ENCODE measurements around the gene CHST9. TPM values are rescaled to one million over a fixed set of nuclear protein-coding genes. Genes with fewer than 3 reads are reported as not detected.

The CHST9 gene
- total and polyA plus RNA-seq, 2 of the 4 experiments (the other 2 are of a cell fraction), result not detected

DNA sequence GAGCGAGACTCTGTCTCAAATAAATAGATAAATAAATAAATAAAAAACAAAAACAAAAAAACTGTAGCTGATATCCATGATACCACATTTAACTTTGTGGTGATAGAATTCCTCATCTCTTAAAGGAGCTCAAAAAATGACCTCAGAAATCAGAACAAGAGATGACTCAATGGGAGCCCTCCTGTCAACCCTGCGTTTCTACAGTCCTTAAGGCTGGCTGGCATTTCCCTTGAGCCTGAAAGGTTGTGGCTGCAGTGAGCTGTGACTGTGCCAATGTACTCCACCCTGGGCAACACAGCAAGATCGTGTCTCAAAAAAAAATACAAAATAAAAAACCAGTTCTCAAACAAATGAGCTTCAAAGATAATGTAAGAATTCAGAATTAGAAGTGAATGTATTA lies 40.4 kb downstream of the CHST9 start:
- no peaks in the 10 kb centered on the region for H3K36me3 ChIP-seq (ENCODE audit: control insufficient read depth, insufficient read depth, low read length)
- no peak overlapping the region for H4K91ac ChIP-seq (ENCODE audit: insufficient read depth, low read depth, low read length)
- CTCF ChIA-PET, result no interaction called here
- no peak overlapping the region for H3K18ac ChIP-seq (ENCODE audit: low read depth, low read length)
- no peaks in the 10 kb centered on the region for H4K20me1 ChIP-seq (ENCODE audit: insufficient read depth, low read length)
- peaks cover 6% of the 10 kb centered on the region for H3K9me3 ChIP-seq (ENCODE audit: control insufficient read depth, insufficient read depth, low read length)
- WGBS, 2 experiments (ENCODE audit: extremely low coverage in 2 of 2, insufficient read length in 1 of 2), result no CpG with 5 or more reads among the region's 3 CpGs
- no peak overlapping the region for H3K27ac ChIP-seq (ENCODE audit: insufficient read depth, low read length)
- no peak overlapping the region for H2AFZ ChIP-seq (replicated peaks; ENCODE audit: low read length, poor library complexity)
- no peak overlapping the region for H2BK15ac ChIP-seq (ENCODE audit: low read depth, low read length)
- no TSS peak for BruUV-seq (replicated peaks)
- H4K5ac ChIP-seq (ENCODE audit: low read depth, low read length), result no peak overlapping the region
- H3K4me1 ChIP-seq (ENCODE audit: control insufficient read depth, insufficient read depth, low read length), result no peaks in the 10 kb centered on the region
- no peak overlapping the region for H3K9ac ChIP-seq (ENCODE audit: low read depth, low read length)
- no peaks in the 10 kb centered on the region for H3K9me1 ChIP-seq (ENCODE audit: insufficient read depth, low read length)
- in situ Hi-C loops (cut with MboI; ENCODE audit: low sequenced_read_pairs), result no loop called here
- no peak overlapping the region for H2BK20ac ChIP-seq (ENCODE audit: low read depth, low read length)
- no peaks in the 10 kb centered on the region for H3K27me3 ChIP-seq (ENCODE audit: control insufficient read depth, insufficient read depth, low read length)
- no peak overlapping the region for H3K23ac ChIP-seq (ENCODE audit: low read depth, low read length)
- H3K4me3 ChIP-seq (ENCODE audit: insufficient read depth, low read depth, low read length), result no peak overlapping the region
- ATAC-seq (ENCODE audit: low read depth) (no peak), DNase-seq (no peak)
- no peak overlapping the region for H3K4ac ChIP-seq (ENCODE audit: low read depth, low read length)
- no peak overlapping the region for H2BK5ac ChIP-seq (ENCODE audit: low read depth, low read length, poor library complexity, severe bottlenecking)
- H2AK5ac ChIP-seq (ENCODE audit: low read depth, low read length), result no peak overlapping the region
- no peak overlapping the region for H3K4me2 ChIP-seq (ENCODE audit: low read depth, low read length)
- TF ChIP-seq, protein P1, sequence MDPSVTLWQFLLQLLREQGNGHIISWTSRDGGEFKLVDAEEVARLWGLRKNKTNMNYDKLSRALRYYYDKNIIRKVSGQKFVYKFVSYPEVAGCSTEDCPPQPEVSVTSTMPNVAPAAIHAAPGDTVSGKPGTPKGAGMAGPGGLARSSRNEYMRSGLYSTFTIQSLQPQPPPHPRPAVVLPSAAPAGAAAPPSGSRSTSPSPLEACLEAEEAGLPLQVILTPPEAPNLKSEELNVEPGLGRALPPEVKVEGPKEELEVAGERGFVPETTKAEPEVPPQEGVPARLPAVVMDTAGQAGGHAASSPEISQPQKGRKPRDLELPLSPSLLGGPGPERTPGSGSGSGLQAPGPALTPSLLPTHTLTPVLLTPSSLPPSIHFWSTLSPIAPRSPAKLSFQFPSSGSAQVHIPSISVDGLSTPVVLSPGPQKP (IDR thresholded peaks at IDR 0.05; ENCODE audit: borderline replicate concordance, low read depth, low read length), result no peak
- TF ChIP-seq MXI1 (IDR thresholded peaks at IDR 0.05; ENCODE audit: borderline replicate concordance, low read depth, low read length), result no peak
- no peak for TF ChIP-seq RCOR1 (IDR thresholded peaks at IDR 0.05; ENCODE audit: insufficient replicate concordance, low read length)
- no peaks in the 10 kb centered on the region for H3K79me1 ChIP-seq (ENCODE audit: low read depth in 1 of 2, low read length in 2 of 2)
- dilution Hi-C loops (cut with HindIII; ENCODE audit: low sequenced_read_pairs, unreplicated experiment), result no loop called here
- POLR2A ChIA-PET (ENCODE audit: unreplicated experiment), result no interaction called here
- no peak overlapping the region for H3K56ac ChIP-seq (ENCODE audit: extremely low read depth, insufficient read depth, low read length)
- no peak overlapping the region for H2BK120ac ChIP-seq (ENCODE audit: low read depth, low read length)
- no peak overlapping the region for H4K8ac ChIP-seq (ENCODE audit: low read depth in 2 of 2, low read length in 2 of 2)
- intact Hi-C loops (cut with micrococcal nuclease), result no loop called here
- H3K14ac ChIP-seq (replicated peaks; ENCODE audit: low read depth, low read length), result no peak overlapping the region
- no peak overlapping the region for H2AK9ac ChIP-seq (replicated peaks; ENCODE audit: low read depth, low read length, poor library complexity)

All from IMR-90 (cell line).